GM12878 (cell line): ENCODE measurements around the gene MAD2L2. TPM values are rescaled to one million over a fixed set of nuclear protein-coding genes. Genes with fewer than 3 reads are reported as not detected.
A peak's percentile ranks its signal among the peaks of the same experiment; 100 is the strongest.

Source experiments
- ATAC-seq: fragments of 200-7000 bp; cut with Tn5 transposase; 3 replicates; pipeline ENCODE4 v1.9.1; 2020; ENCODE audit warnings: mild to moderate bottlenecking, moderate library complexity
- BruUV-seq: library from RNA; stranded (reverse); fragments of 400-500 nt; replicated peaks from 2 replicates; lab custom pipeline; 2021; lab: Mats Ljungman, UMichigan
- CTCF ChIA-PET: fragments of 300-600 bp; sonication (Branson Sonifier 250); formaldehyde crosslinking; extraction: SDS; loops from one replicate; lab custom pipeline; 2021; ENCODE audit warnings: inconsistent platforms; lab: Yijun Ruan, JAX
- POLR2A ChIA-PET: fragments of 350-600 bp; formaldehyde crosslinking; extraction: SDS; loops from one replicate; lab custom pipeline; 2021; ENCODE audit warnings: inconsistent platforms; lab: Charles Lee
- RAD21 ChIA-PET: fragments of 300-600 bp; sonication (Branson Sonifier 250); formaldehyde crosslinking; loops from one replicate; lab custom pipeline; 2023; ENCODE audit warnings: antibody characterized with exemption; ENCODE audit not compliant: unreplicated experiment; lab: Charles Lee
- SMC1A ChIA-PET: fragments of 300-600 bp; sonication (Branson Sonifier 250); formaldehyde crosslinking; loops from one replicate; lab custom pipeline; 2023; ENCODE audit not compliant: unreplicated experiment, uncharacterized antibody; lab: Charles Lee
- DNase-seq: peaks from one replicate; pipeline ENCODE4 v3.0.0-alpha.2; 2011; ENCODE audit warnings: low read depth, low spot score
- FAIRE-seq: peaks from 3 replicates; lab custom pipeline; 2011; peaks lifted over from hg19 to GRCh38; lab: Jason Lieb, UNC
- H2AFZ ChIP-seq: 2 replicates; pipeline ENCODE4 v1.6.0; 2011; ENCODE audit warnings: low read depth, low read length, control low read depth; ENCODE audit not compliant: control insufficient read depth
- H3K27ac ChIP-seq: 2 replicates; pipeline ENCODE4 v1.5.1; 2011; ENCODE audit warnings: control low read depth; ENCODE audit not compliant: control insufficient read depth, insufficient read depth
- H3K27me3 ChIP-seq, 2 experiments: replicated peaks in 1 of 2; 2 replicates each; pipeline versions ENCODE4 v1.6.0 to v1.6.1; 2011; ENCODE audit warnings: low read length in 1 of 2; ENCODE audit not compliant: control insufficient read depth in 2 of 2, insufficient read depth in 2 of 2
- H3K36me3 ChIP-seq, 2 experiments: 2 replicates each; pipeline ENCODE4 v1.5.1; 2011; ENCODE audit warnings: low read length in 1 of 2; ENCODE audit not compliant: control insufficient read depth in 2 of 2, insufficient read depth in 2 of 2
- H3K4me1 ChIP-seq: 2 replicates; pipeline ENCODE4 v1.6.1; 2011; ENCODE audit warnings: mild to moderate bottlenecking, low read length, moderate library complexity, mixed read lengths; ENCODE audit not compliant: control insufficient read depth, insufficient read depth
- H3K4me2 ChIP-seq: 2 replicates; pipeline ENCODE4 v1.6.0; 2011; ENCODE audit warnings: control low read depth; ENCODE audit not compliant: control insufficient read depth, insufficient read depth
- H3K4me3 ChIP-seq: fragments of 200-600 bp; sonication (generic); 2 replicates; pipeline ENCODE4 v1.5.1; 2016
- H3K79me2 ChIP-seq: 2 replicates; pipeline ENCODE4 v1.6.0; 2011; ENCODE audit warnings: low read length; ENCODE audit not compliant: control insufficient read depth, insufficient read depth
- H3K9ac ChIP-seq: 2 replicates; pipeline ENCODE4 v1.8.0; 2011; ENCODE audit warnings: low read length, control low read depth, mixed read lengths; ENCODE audit not compliant: control insufficient read depth, insufficient read depth
- H3K9me3 ChIP-seq: replicated peaks from 3 replicates; pipeline ENCODE4 v1.5.1; 2011; ENCODE audit warnings: mild to moderate bottlenecking, low read length; ENCODE audit not compliant: control insufficient read depth, insufficient read depth
- H4K20me1 ChIP-seq: 2 replicates; pipeline ENCODE4 v1.6.0; 2011; ENCODE audit not compliant: control insufficient read depth, insufficient read depth
- EP300 ChIP-seq, 2 experiments: fragments of 150-350 bp in 1 of 2; IDR thresholded peaks; 2 replicates each; pipeline ENCODE4 v1.6.1; 2011 to 2012; ENCODE audit warnings: low read depth in 2 of 2, low read length in 2 of 2, borderline replicate concordance in 1 of 2, improper control_type of control experiment in 1 of 2, inconsistent platforms in 1 of 2; ENCODE audit not compliant: control insufficient read depth in 1 of 2
- MEF2A ChIP-seq: IDR thresholded peaks from 2 replicates; pipeline ENCODE4 v1.6.1; 2011; ENCODE audit warnings: low read depth, mild to moderate bottlenecking, low read length, moderate library complexity; ENCODE audit not compliant: insufficient read depth
- NFYB ChIP-seq: IDR thresholded peaks from 2 replicates; pipeline ENCODE4 v1.6.1; 2011; ENCODE audit warnings: low read depth, mild to moderate bottlenecking, low read length, improper control_type of control experiment, moderate library complexity; ENCODE audit not compliant: insufficient read depth
- NR2F1 ChIP-seq: fragments of 450-650 bp; conservative IDR thresholded peaks from 2 replicates; pipeline ENCODE4 v1.6.1; 2017; ENCODE audit warnings: mild to moderate bottlenecking
- RAD51 ChIP-seq: fragments of 450-650 bp; IDR thresholded peaks from 2 replicates; pipeline ENCODE4 v1.6.1; 2016; ENCODE audit warnings: moderate library complexity, mild to moderate bottlenecking, inconsistent platforms
- TCF12 ChIP-seq: IDR thresholded peaks from 2 replicates; pipeline ENCODE4 v1.6.1; 2011; ENCODE audit warnings: low read depth, mild to moderate bottlenecking, low read length
- WGBS: methylation state at CpG from one replicate; pipeline ENCODE4 v1.1.6; 2016; ENCODE audit warnings: low lambda C conversion rate; ENCODE audit not compliant: insufficient replicate concordance, insufficient coverage; ENCODE audit errors: missing lambda C conversion rate; 5-methylcytosine and 5-hydroxymethylcytosine counted together
- in situ Hi-C: fragments of 300-500 bp; cut with MboI; formaldehyde crosslinking; loops from 9 replicates; pipeline ENCODE4 v1.14.3; 2018; ENCODE audit warnings: mixed read lengths
- intact Hi-C: fragments of 100-400 bp; cut with micrococcal nuclease; formaldehyde crosslinking; loops from one replicate; pipeline ENCODE4 v1.14.2; 2022; ENCODE audit not compliant: unreplicated experiment
- polyA plus RNA-seq, 11 experiments: library from polyadenylated mRNA; depleted of rRNA in 4 of 11; unstranded in 6 of 11; stranded (reverse) in 5 of 11; fragments of >200 nt; fragmentation: Nextera tagmentation in 4 of 11; fragmentation: Illumina TruSeq in 1 of 11; extraction: Ambion mirVana in 4 of 11; extraction: Trizol in 1 of 11; gene quantifications; 1 replicate in 1 of 11; 2 replicates in 10 of 11; pipeline versions ENCODE4 v1.2.1 to v1.2.3, GENCODE V29; 2011 to 2016; ENCODE audit warnings: inconsistent platforms in 2 of 11, missing spikeins in 2 of 11, low read depth in 1 of 11
- total RNA-seq, 4 experiments: library from RNA; depleted of rRNA in 3 of 4; stranded (reverse); fragments of >200 nt in 3 of 4; fragmentation: Illumina TruSeq in 1 of 4; extraction: Trizol in 1 of 4; gene quantifications; 2 replicates each; pipeline versions ENCODE4 v1.2.1 to v1.2.3, GENCODE V29; 2013 to 2021

MAD2L2 gene
- total and polyA plus RNA-seq, 10 of the 15 experiments (the other 5 are each of a cell fraction or from before 2014, with no cell fraction given) = 3.5 to 95.0 (median 53.2) TPM

GRCh38 chr1:11708554-11709350 lies 27.8 kb upstream of the MAD2L2 start:
- FAIRE-seq (no peak), DNase-seq (no peak), ATAC-seq (no peak)
- in situ Hi-C loops = no loop called here
- ChIA-PET SMC1A (interaction anchor here (0.9 to 2.4 kb wide), 4 partner anchors 11 to 33 kb away, joined by 3 to 9 read pairs (median 4); no protein-coding TSS in a partner anchor), POLR2A (no interaction called here), CTCF (interaction anchor here (0.6 to 2.5 kb wide), 8 partner anchors 11 to 673 kb away, joined by 3 to 8 read pairs (median 3); no protein-coding TSS in a partner anchor), RAD21 (interaction anchor here (0.5 to 3.9 kb wide), 2 partner anchors 57 to 327 kb away, joined by 3 to 17 read pairs; no protein-coding TSS in a partner anchor)
- Histone ChIP-seq H3K4me3 (no peak overlapping the region), H3K27ac (no peak overlapping the region), H4K20me1 (no peaks in the 10 kb centered on the region), H3K4me1 (no peaks in the 10 kb centered on the region; the same call in 1 of the 2 replicates), H3K4me2 (no peak overlapping the region), H3K27me3 (peaks cover 2 to 7% of the 10 kb centered on the region in 2 experiments), H3K79me2 (no peaks in the 10 kb centered on the region), H3K9ac (no peak overlapping the region), H3K9me3 (no peaks in the 10 kb centered on the region), H2AFZ (no peak overlapping the region), H3K36me3 (no peaks in the 10 kb centered on the region)
- no TSS peak for BruUV-seq
- intact Hi-C loops = loop anchor here (1.0 kb wide), 1 partner anchor 27 kb away; the partner anchor contains the start of gene MAD2L2
- 19% methylated on average over 11 of the region's 11 CpGs for WGBS
- TF ChIP-seq TCF12 (0 out of 2 replicates have a peak, but pooled peaks have one; percentile 15), MEF2A (no peak)

- no peak for TF ChIP-seq NFYB
- no peak for TF ChIP-seq RAD51
- TF ChIP-seq EP300 (IDR thresholded peaks at IDR 0.05; ENCODE audit: borderline replicate concordance in 1 of 2, control insufficient read depth in 1 of 2, low read depth in 2 of 2, low read length in 2 of 2) = no peak
- TF ChIP-seq NR2F1 = peak; percentile 51; the same call in 1 of the 2 replicates
- Histone ChIP-seq H4K20me1 (no peaks in the 10 kb centered on the region), H3K4me1 (no peaks in the 10 kb centered on the region; the same call in 1 of the 2 replicates), H3K9ac (no peak overlapping the region), H2AFZ (no peak overlapping the region), H3K79me2 (no peaks in the 10 kb centered on the region), H3K4me2 (no peak overlapping the region), H3K27ac (no peak overlapping the region), H3K27me3 (peaks cover 2 to 7% of the 10 kb centered on the region in 2 experiments), H3K36me3 (no peaks in the 10 kb centered on the region), H3K9me3 (no peaks in the 10 kb centered on the region), H3K4me3 (no peak overlapping the region)
- RAD21 ChIA-PET = interaction anchor here (0.7 to 3.9 kb wide), 3 partner anchors 40 to 56 kb away, joined by 3 to 17 read pairs (median 4); partner anchors contain the start of gene FBXO6
- in situ Hi-C loops (no loop called here), intact Hi-C loops (loop anchor here (1.0 kb wide), 1 partner anchor 26 kb away; the partner anchor contains the start of gene MAD2L2)
- POLR2A ChIA-PET = interaction anchor here (0.5 kb wide), 2 partner anchors 21 to 44 kb away, joined by 3 to 5 read pairs; partner anchors contain the start of gene FBXO6
- no TSS peak for BruUV-seq
- CTCF ChIA-PET = interaction anchor here (1.1 to 2.5 kb wide), 6 partner anchors 12 to 670 kb away, joined by 3 to 8 read pairs (median 3); no protein-coding TSS in a partner anchor
- FAIRE-seq = no peak
- 41% methylated on average over 17 of the region's 17 CpGs for WGBS
- peak; percentile 33 for ATAC-seq
- DNase-seq = no peak
- SMC1A ChIA-PET = interaction anchor here (0.9 to 2.4 kb wide), 4 partner anchors 8 to 26 kb away, joined by 4 to 9 read pairs (median 4); no protein-coding TSS in a partner anchor
These were observed 26.8 kb upstream of the MAD2L2 start for GRCh38 chr1:11707621-11708276.
